Upper lobe of left lung (tissue), 6 donors: Measurements from ENCODE around the gene TNFRSF6B. TPM values are rescaled to one million over a fixed set of nuclear protein-coding genes. Genes with fewer than 3 reads are reported as not detected.

Source experiments
- ATAC-seq, 2 donors: fragments of 200-7000 bp; cut with Tn5 transposase; one replicate each; pipeline ENCODE4 v1.9.1; 2022; ENCODE audit warnings: mild to moderate bottlenecking in 2 of 2, moderate library complexity in 2 of 2; ENCODE audit not compliant: low FRiP score in 2 of 2
- DNase-seq, 2 donors: peaks; one replicate each; pipeline ENCODE4 v3.0.0-alpha.2; 2019 to 2020
- H3K27ac ChIP-seq, 4 donors: fragments of 200-600 bp; sonication (generic); one replicate each; pipeline ENCODE4 v1.5.1; 2016 to 2019
- H3K27me3 ChIP-seq, 4 donors: fragments of 200-600 bp; sonication (generic); one replicate each; pipeline ENCODE4 v1.5.1; 2017 to 2019
- H3K36me3 ChIP-seq, 4 donors: fragments of 200-600 bp; sonication (generic); one replicate each; pipeline ENCODE4 v1.5.1; 2016 to 2019
- H3K4me1 ChIP-seq, 4 donors: fragments of 200-600 bp; sonication (generic); one replicate each; pipeline ENCODE4 v1.5.1; 2018 to 2019
- H3K4me3 ChIP-seq, 4 donors: fragments of 200-600 bp; sonication (generic); one replicate each; pipeline ENCODE4 v1.5.1; 2017 to 2019; ENCODE audit warnings: mild to moderate bottlenecking in 2 of 4, moderate library complexity in 1 of 4
- H3K9me3 ChIP-seq, 4 donors: fragments of 200-600 bp; sonication (generic); one replicate each; pipeline ENCODE4 v1.5.1; 2018 to 2019
- EP300 ChIP-seq, 4 donors: sonication (generic); formaldehyde crosslinking; IDR thresholded peaks; one replicate each; pipeline ENCODE4 v1.5.1; 2017; ENCODE audit warnings: antibody characterized with exemption in 4 of 4, control low read depth in 2 of 4
- POLR2A ChIP-seq, 4 donors: fragments of 450-650 bp; IDR thresholded peaks; one replicate each; pipeline ENCODE4 v1.5.1; 2016 to 2017; ENCODE audit warnings: antibody characterized with exemption in 4 of 4, mild to moderate bottlenecking in 2 of 4
- POLR2AphosphoS5 ChIP-seq, 2 donors: sonication (generic); formaldehyde crosslinking; IDR thresholded peaks; one replicate each; pipeline ENCODE4 v1.5.1; 2017; ENCODE audit warnings: antibody characterized with exemption in 2 of 2
- WGBS, 2 donors: methylation state at CpG; one replicate each; pipeline ENCODE4 v1.1.5; 2017 to 2018; 5-methylcytosine and 5-hydroxymethylcytosine counted together
- total RNA-seq, 6 donors: library from RNA; depleted of rRNA in 4 of 6; stranded (reverse); fragments of >200 nt in 4 of 6; gene quantifications; one replicate each; pipeline versions ENCODE4 v1.1.0 to v1.2.1, GENCODE V29; 2016 to 2021
- TF ChIP-seq, protein P1 (sequence below), 6 experiments: fragments of 450-650 bp in 4 of 6; fragments of 200-600 bp in 2 of 6; sonication (generic) in 2 of 6; IDR thresholded peaks; one replicate each; pipeline ENCODE4 v1.5.1; 2016 to 2019; ENCODE audit warnings: antibody characterized with exemption in 6 of 6
- donor health status: DM: no; HTN: no; CAD: no; lungs with moderate emphysema.
- donor health status: DM: no; HTN: yes; CAD: no; lungs with severe emphysema.

TNFRSF6B gene
- total RNA-seq, 6 donors from 2014 or later, result 13.8 to 34.8 (median 16.9) TPM

DNA sequence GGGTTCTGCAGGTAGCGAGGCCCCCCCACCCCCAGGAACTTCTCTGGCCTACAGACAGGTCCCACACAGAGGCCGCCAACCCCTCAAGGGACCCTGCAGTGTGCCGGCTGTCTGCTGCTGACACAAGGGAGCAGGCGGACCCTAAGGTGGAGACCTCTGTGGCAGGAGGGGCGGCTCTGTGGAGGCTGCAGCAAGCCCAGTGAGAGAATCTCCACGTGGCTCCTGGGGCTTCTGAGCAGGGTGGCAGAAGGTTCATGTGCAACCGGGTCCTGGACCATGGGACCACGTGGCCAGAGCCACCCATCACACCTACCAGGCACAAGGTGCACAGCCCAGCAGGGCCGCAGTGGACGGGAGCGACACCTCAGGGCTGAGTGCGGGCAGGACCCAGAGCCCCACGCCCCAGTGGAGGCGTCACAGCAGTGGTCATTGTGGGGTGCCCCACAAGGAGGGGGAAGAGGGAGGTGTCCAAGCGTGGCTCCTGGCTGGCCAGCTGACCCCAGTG, 7.1 kb downstream of the TNFRSF6B start:
- TF ChIP-seq EP300 (IDR thresholded peaks at IDR 0.05), result no peak
- H3K27ac ChIP-seq, result no peak overlapping the region
- H3K4me3 ChIP-seq, result no peak overlapping the region
- no peaks in the 10 kb centered on the region for H3K27me3 ChIP-seq
- H3K36me3 ChIP-seq, result peaks cover 17 to 36% (median 34%) of the 10 kb centered on the region in 4 donors
- ATAC-seq (no peak), DNase-seq (peak in 1 of 2 donors; percentile 71)
- peaks cover 23 to 31% (median 26%) of the 10 kb centered on the region in 4 donors for H3K4me1 ChIP-seq
- H3K9me3 ChIP-seq, result no peaks in the 10 kb centered on the region
- WGBS, 2 donors, result 94 to 100% methylated on average over 1 to 14 of the region's 15 CpGs

DNA sequence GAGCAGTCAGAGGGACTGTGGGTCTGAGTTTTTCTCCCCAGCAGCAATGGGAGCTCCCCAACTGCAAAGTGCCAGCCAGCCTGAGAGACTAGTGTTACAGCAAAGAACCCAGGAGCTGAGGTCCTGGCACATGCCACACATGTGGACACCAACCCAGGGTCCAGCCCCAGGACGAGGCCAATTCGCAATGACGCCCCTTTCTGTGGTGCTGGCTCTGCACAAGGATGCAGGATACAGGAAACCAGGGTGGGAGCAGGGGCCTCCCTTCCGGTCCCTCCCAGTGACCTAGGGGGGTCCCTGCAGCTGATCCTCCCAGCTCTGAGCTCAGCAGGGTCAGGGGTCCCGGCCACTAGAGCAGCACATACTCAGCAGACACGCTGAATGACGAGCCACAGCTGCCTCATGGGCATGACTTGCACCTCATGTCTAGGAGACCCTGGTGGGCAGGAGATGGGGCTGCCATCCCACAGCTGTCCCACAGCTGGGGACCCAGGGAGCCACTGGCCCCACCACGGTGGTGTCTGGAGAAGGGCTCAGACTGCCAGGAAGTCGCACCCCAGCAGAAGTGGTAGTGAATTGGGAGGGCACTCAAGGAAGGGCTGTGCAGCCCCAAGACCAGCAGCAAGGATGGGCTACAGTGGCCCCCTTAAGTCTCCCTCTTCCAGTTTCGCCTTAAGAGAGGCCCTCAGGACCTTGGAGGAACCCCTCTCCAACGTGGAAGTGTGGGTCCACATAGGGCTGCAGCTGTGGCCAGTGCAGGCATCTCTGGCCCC, 7.7 kb downstream of the TNFRSF6B start:
- peaks cover 17 to 39% (median 36%) of the 10 kb centered on the region in 4 donors for H3K36me3 ChIP-seq
- WGBS, 2 donors, result 89 to 100% methylated on average over 1 to 11 of the region's 11 CpGs
- ATAC-seq (no peak), DNase-seq (peak in 1 of 2 donors; percentile 40)
- TF ChIP-seq POLR2AphosphoS5 (IDR thresholded peaks at IDR 0.05) (no peak), EP300 (IDR thresholded peaks at IDR 0.05) (no peak), POLR2A (IDR thresholded peaks at IDR 0.05) (no peak)
- TF ChIP-seq, protein P1, sequence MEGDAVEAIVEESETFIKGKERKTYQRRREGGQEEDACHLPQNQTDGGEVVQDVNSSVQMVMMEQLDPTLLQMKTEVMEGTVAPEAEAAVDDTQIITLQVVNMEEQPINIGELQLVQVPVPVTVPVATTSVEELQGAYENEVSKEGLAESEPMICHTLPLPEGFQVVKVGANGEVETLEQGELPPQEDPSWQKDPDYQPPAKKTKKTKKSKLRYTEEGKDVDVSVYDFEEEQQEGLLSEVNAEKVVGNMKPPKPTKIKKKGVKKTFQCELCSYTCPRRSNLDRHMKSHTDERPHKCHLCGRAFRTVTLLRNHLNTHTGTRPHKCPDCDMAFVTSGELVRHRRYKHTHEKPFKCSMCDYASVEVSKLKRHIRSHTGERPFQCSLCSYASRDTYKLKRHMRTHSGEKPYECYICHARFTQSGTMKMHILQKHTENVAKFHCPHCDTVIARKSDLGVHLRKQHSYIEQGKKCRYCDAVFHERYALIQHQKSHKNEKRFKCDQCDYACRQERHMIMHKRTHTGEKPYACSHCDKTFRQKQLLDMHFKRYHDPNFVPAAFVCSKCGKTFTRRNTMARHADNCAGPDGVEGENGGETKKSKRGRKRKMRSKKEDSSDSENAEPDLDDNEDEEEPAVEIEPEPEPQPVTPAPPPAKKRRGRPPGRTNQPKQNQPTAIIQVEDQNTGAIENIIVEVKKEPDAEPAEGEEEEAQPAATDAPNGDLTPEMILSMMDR (IDR thresholded peaks at IDR 0.05), result no peak
- H3K4me3 ChIP-seq, result no peak overlapping the region
- H3K27ac ChIP-seq, result peak overlapping the region in 1 of 4 donors; percentile 93
- peaks cover 23 to 31% (median 27%) of the 10 kb centered on the region in 4 donors for H3K4me1 ChIP-seq
- no peaks in the 10 kb centered on the region for H3K27me3 ChIP-seq
- no peaks in the 10 kb centered on the region for H3K9me3 ChIP-seq

GRCh38 chr20:63704749-63705117, 8.3 kb downstream of the TNFRSF6B start:
- Histone ChIP-seq H3K9me3 (no peaks in the 10 kb centered on the region), H3K36me3 (peaks cover 17 to 41% (median 37%) of the 10 kb centered on the region in 4 donors), H3K4me3 (no peak overlapping the region), H3K4me1 (peaks cover 24 to 32% (median 26%) of the 10 kb centered on the region in 4 donors), H3K27me3 (no peaks in the 10 kb centered on the region), H3K27ac (peak overlapping the region in 1 of 4 donors; percentile 93)
- DNase-seq (peak in 1 of 2 donors; percentile 41), ATAC-seq (no peak)
- WGBS, 2 donors, result 86 to 87% methylated on average over 4 to 6 of the region's 6 CpGs
- TF ChIP-seq EP300 (IDR thresholded peaks at IDR 0.05), result no peak
- TF ChIP-seq POLR2AphosphoS5 (IDR thresholded peaks at IDR 0.05), result no peak
- TF ChIP-seq, protein P1 (IDR thresholded peaks at IDR 0.05), result no peak

DNA sequence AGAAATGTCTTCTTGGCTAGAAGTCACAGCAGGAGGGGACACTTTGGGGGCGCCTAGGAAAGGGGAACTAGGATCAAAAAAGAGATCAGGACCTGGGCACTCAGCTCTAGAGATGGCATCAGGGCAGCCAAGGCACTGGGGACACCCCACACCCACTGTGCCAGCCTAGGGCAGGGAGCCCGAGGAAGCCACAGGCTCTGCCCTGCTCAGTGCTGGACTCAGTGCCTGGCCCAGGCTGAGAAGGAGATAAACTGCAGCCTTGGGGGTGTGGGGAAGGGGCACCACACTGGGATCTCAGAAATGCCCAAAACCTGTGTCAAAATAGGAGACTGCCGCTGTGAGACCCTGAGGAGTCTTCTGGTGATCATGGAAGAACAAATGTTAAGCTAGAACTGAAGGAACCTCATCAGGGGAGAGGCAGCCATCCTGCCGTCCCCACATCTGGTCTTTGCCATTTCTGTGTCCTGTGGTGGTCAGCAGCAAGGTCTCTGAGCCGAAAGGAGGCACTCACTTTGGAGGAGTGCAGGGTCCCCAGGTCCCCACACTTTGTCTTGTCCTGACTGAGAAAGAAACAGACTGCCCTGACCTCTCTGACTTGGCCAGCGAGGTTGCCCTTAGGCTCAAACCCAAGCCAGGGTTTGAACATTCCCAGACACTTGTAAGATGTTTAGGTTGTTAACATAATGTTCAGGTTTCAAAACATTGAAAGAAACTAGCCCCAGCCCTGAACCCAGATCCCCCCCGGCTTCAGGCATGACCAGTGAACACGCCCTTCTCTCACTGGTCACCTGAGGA, 9.0 kb downstream of the TNFRSF6B start:
- Histone ChIP-seq H3K27me3 (no peaks in the 10 kb centered on the region), H3K4me3 (no peak overlapping the region), H3K36me3 (peaks cover 18 to 45% (median 37%) of the 10 kb centered on the region in 4 donors), H3K9me3 (no peaks in the 10 kb centered on the region), H3K27ac (peak overlapping the region in 1 of 4 donors; percentile 93), H3K4me1 (peaks cover 24 to 33% (median 26%) of the 10 kb centered on the region in 4 donors)
- DNase-seq, result no peak
- ATAC-seq, result no peak
- TF ChIP-seq, protein P1 (IDR thresholded peaks at IDR 0.05), result no peak
- TF ChIP-seq POLR2A (IDR thresholded peaks at IDR 0.05), result no peak
- TF ChIP-seq POLR2AphosphoS5 (IDR thresholded peaks at IDR 0.05), result no peak
- no peak for TF ChIP-seq EP300 (IDR thresholded peaks at IDR 0.05)
- 83 to 94% methylated on average over 5 to 8 of the region's 8 CpGs for WGBS, 2 donors
